ENCODE measurements around the gene DEFB116.
"Not testable (repeated sequence)": the region's sequence is repeated elsewhere in the genome, so short reads cannot be mapped to it uniquely, and the experiment has no call there.

The DEFB116 gene, protein sequence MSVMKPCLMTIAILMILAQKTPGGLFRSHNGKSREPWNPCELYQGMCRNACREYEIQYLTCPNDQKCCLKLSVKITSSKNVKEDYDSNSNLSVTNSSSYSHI

DNA sequence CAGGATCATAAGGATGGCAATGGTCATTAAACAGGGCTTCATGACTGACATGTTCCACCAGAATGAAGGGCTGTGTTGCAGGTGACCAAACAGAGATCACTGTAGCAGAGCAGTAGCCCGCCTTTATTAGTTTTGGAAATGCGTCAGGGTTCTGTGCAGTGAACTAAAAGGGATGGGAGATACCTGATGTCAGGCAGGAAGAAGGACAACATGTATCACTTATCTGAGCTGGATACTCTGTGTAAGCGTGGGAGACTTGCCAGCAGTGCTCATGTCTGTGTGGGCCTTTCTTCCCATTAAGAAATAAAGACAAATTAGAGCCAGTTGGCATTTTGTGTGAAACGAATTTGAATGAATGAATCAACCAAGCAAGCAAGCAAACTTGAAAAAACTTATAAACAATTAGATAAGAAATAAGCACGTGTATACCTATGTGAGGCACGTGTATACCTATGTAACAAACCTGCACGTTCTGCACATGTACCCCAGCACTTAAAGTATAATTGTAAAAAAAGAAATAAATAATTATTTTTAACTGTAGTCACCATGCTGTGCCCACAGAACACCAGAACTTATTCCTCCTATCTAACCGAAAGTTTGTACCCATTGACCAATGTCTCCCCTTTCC, at the start of gene DEFB116:
Gene DEFB116 (minus strand): TSS at position 51 of the 628 bp plus-strand sequence. CDS start 0 bp downstream, at position 51.
- DNase-seq: no peak

DNA sequence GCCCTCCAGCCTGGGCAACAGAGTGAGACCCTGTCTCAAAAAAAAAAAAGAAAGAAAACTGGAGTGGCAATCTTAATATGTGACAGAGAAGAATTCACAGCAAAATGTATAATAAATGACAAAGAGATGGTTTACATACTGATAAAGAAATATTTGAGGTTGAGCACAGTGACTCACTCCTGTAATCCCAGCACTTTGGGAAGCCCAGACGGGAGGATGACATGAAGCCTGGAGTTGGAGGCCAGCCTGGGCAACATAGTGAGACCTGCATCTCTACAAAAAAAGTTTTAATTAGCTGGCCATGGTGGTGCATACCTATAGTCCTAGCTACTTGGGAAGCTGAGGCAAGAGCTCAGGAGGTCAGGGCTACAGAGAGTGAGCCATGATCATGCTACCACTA, 47.6 kb upstream of the DEFB116 start:
- DNase-seq: no peak

DNA sequence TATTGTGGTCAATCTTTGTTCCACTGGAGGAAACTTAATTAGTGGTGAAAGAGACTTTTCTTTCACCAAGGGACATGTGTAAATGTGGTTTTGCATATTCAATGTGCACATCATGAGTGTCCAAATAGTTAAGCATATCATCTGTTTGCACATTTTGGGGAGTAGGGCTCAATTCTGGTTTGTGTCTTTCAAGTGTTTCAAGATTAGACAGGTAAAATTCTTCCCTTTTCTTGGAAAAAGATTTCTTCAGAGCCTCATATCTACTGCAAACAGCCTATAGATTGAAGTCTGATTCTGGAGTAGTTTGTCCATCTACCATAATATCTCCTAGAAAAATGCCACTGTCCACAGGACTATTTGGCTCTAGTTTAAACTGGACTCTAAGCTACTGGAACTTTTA, 33.1 kb upstream of the DEFB116 start:
- DNase-seq: no peak

DNA sequence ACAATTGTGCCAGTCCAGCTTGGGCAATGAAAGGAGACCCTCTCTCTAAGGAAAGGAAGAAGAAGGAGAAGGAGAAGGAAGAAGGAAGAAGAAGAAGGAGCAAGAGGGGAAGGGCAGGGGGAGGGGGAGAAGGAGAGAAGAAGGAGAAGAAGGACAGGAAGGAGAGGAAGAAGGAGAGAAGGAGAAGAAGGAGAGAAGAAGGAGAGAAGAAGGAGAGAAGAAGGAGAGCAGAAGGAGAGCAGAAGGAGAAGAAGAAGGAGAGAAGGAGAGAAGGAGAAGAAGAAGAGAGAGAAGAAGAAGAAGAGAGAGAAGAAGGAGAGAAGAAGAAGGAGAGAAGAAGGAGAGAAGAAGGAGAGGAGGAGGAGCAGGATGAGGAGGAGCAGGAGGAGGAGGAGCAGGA, 22.5 kb upstream of the DEFB116 start:
- no peak for DNase-seq

DNA sequence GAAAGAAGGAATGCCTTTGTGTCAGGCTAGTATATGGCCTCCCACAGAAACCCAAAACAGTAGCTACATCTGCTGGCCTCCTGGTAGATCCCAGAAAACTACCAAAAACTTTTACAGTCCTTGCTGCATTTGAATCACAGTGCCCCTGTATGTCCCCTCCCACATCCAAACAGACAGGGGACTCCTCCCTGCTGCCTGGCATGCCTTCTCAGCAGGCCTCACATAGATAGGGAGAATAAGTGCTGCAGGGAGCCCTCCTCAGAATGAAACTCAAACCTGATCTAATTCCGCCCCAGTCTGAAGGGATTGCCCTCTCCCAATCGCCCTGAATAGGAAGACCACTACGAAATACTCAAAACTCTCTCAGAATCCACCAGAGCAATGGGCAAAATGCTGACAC, 14.1 kb upstream of the DEFB116 start:
- no peak for DNase-seq

DNA sequence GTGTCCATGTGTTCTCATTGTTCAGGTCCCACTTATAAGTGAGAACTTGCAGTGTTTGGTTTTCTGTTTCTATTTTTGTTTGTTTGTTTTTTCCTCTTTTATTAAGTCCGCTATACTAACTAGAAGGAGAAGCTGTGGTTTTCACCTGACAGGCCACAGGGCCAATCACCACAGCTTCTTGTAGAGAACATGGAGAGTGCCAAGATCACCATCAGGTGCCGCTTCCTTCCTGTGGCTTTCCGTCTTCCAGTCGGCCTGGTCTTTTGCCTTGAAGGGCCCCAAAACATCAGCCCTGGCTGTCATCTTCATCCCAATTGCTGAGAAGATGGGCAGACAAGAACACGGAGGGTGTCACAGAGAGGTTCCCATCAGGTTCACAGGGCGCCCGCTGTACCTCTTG, 23.4 kb downstream of the DEFB116 start:
- not testable (repeated sequence) for DNase-seq

DNA sequence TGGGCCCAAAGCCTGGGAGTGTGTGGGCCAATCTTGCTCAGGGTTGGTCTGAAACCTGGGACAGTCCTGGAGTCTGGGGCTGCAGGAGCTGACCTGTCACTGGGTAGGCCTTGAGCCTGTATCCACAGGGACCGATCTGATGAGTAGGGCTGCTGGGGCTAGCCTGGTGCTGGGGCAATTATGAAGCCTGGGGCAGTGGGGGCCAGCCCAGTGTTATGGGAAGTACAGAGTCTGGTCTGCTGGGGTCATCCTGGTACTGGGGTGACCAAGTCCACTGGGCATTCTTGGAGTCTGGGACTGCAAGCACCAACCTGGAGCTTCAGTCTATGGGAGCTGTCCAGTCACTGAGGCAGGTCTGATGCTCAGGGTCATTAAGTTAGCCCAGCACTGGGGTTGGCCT, 30.2 kb downstream of the DEFB116 start:
- DNase-seq: no peak

DNA sequence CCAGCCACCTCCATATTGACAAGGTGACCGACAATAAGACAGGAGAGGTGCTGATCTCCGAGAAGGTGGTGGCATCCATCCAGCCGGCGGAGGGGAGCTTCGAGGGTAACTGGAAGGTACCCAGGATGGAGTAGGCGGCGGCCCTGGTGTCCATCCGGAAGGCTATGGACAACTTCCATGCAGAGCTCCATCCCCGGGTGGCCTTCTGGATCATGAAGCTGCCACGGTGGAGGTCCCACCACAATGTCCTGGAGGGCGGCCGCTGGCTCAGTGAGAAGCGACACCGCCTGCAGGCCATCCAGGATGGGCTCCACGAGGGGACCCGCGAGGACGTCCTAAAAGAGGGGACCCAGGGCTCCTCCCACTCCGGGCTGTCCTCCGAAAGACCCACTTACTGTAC, 33.9 kb downstream of the DEFB116 start:
- no peak for DNase-seq

DNA sequence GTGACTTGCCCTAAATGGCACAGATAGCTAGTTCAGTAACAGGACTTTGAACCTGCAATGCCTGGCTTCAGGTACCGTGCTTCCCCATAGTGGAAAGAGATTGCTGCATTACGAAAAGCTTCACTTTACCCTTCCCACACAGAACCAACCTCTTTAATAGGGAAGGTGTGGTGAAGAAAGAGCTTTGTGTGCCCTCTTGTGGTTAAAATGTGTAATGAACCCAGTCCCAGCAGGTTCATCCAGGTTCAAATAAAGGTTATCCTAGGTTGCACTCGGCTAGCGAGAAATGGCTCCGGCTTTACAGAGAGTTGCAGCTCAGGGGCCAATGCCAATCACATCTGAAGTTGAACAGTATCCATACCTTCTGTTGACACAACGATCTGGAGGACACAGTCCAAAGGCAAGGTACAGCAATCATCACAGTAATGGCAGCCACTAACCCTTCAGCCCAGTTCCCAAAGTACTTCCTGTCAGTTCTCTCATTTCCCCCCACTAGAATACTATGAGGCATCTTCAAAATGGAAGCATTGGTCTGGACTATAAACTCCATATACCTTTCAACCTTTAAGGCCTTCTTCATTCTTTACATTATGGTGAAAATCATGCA, 48.0 kb downstream of the DEFB116 start:
- peak; percentile 30 to 39 for DNase-seq

DNA sequence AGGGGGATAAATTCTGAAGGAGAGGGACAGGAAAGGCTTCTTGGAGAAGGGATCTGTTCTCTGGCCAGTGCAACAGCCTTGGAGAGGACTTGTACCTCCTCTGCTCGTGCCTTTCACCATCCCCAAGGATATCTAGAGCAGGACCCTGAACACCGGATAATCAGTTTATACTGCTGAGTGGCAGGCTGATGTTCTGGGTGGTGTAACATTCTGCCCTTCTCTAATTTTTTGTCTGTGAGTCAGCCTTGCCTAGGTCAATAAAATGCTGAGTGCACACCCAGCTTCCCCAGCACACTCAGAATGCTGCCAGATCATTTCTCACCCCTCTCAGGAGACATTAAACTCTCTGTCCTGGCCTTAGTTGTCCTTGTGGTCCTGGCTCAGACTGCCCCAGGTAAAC, 51.0 kb downstream of the DEFB116 start, which contains the start of gene DEFB115:
Gene DEFB115 (plus strand): TSS at position 301 of the 400 bp plus-strand sequence. CDS start 0 bp downstream, at position 301.
- no peak for DNase-seq

DNA sequence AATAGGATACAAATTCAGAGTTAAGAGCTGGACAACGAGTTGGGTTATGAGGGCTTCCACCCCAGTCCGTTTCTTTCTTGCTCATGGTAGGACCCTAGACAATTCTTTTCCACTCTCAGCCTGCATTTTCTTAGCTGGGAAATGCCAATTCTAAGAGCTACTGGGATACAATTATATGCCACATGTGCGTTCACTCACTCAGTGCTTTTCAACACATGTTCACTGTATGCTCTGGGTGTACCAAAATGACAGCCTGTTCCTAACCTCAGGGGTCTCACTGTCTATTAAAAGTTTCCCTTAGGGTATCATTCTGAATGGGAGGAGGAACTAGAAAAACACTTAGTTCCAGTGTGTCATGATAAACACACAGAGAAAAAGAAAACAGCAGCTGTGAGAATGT, 51.4 kb downstream of the DEFB116 start:
- DNase-seq: no peak

Data from NCI-H446 (cell line).